Cardiac fibroblast (primary cell): ENCODE data around the gene LGR4.
A peak's percentile ranks its signal among the peaks of the same experiment; 100 is the strongest.

ENCODE experiments used
- DNase-seq, 2 donors: peaks; one replicate each; pipeline versions ENCODE4 v3.0.0 to v3.0.0-alpha.2; 2010; ENCODE audit warnings: low read depth in 2 of 2
- H3K4me3 ChIP-seq, 2 donors: replicated peaks in 1 of 2; 1 replicate in 1 of 2; 2 replicates in 1 of 2; pipeline ENCODE4 v1.5.1; 2011; ENCODE audit warnings: low read depth in 2 of 2, low read length in 2 of 2, mild to moderate bottlenecking in 2 of 2, moderate library complexity in 1 of 2
- CTCF ChIP-seq: IDR thresholded peaks from one replicate; pipeline ENCODE4 v1.5.1; 2011; ENCODE audit warnings: low read depth, mild to moderate bottlenecking, low read length, inconsistent platforms

LGR4 gene

GRCh38 chr11:27512238-27512637, 39.6 kb upstream of the LGR4 start:
- H3K4me3 ChIP-seq: no peak overlapping the region
- no peak for DNase-seq
- TF ChIP-seq CTCF: no peak

DNA sequence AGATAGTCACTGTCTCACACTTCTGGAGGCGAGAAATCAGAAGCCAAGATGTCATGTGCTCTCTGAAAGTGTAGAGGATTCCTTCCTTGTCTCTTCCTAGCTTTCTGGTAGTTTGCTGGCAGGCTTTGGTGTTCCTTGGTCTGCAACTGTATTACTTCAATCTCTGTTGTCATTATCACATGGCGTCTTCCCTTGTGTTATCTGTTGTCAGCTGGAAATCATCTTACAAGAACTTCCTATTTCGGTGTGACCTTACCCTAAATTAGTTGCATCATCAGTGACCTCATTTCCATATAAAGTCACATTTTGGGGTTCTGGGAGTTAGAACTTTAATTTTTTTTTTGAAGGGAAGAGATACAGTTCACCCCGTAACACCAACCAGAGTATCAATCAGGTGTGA, 37.3 kb upstream of the LGR4 start:
- no peak overlapping the region for H3K4me3 ChIP-seq
- no peak for DNase-seq
- TF ChIP-seq CTCF: no peak

- no peak for TF ChIP-seq CTCF
- DNase-seq: peak in 1 of 2 donors; percentile 4
- peak overlapping the region; percentile 84 to 94 for H3K4me3 ChIP-seq
Measured at GRCh38 chr11:27507557-27508322, 35.1 kb upstream of the LGR4 start.

- peak; percentile 96 to 97 for DNase-seq
- no peak for TF ChIP-seq CTCF
- peak within 1 kb of the TSS; percentile 84 to 94 for H3K4me3 ChIP-seq
Measured at GRCh38 chr11:27506200-27507182, 33.9 kb upstream of the LGR4 start, which contains the start of gene LIN7C. TSS of gene LIN7C (minus strand) at chr11:27506769. CDS start at chr11:27506752, 17 bp downstream.

DNA sequence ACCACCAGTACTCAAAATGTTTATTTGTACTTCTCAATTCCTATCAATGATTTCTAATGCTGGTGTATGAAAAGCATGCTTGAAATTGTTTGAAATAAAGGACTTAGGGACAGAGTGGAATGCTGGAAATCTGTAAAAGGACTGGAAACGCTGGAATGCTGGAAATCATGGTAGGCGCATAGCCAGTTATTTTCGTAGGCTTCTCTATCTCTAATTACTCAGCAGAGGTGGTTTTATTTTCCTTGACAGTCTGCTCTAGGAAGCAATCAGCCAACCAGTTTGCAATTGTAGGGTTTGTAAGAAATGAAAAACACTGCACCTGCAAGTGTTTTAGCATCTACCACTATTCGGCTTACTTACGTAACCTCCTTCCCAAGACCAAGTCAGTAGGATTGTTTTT, 33.2 kb upstream of the LGR4 start:
- peak in 1 of 2 donors; percentile 15 for DNase-seq
- TF ChIP-seq CTCF: no peak
- H3K4me3 ChIP-seq: peak overlapping the region; percentile 84 to 94

- no peak for TF ChIP-seq CTCF
- no peak overlapping the region for H3K4me3 ChIP-seq
- no peak for DNase-seq
Measured at GRCh38 chr11:27504205-27504604, 31.6 kb upstream of the LGR4 start.
